PC-3 (cell line): ENCODE data around the gene KIF3A. TPM values are rescaled to one million over a fixed set of nuclear protein-coding genes. Genes with fewer than 3 reads are reported as not detected.
A peak's percentile ranks its signal among the peaks of the same experiment; 100 is the strongest.

Experiments used
- ATAC-seq: fragments of 200-7000 bp; cut with Tn5 transposase; 2 replicates; pipeline ENCODE4 v1.9.1; 2020; ENCODE audit warnings: mild to moderate bottlenecking, moderate library complexity
- BruUV-seq: library from RNA; stranded (reverse); fragments of 400-500 nt; replicated peaks from 2 replicates; lab custom pipeline; 2021; lab: Mats Ljungman, UMichigan
- CTCF ChIA-PET: fragments of 300-600 bp; sonication (Branson Sonifier 250); formaldehyde crosslinking; loops from one replicate; lab custom pipeline; 2022; ENCODE audit warnings: antibody characterized with exemption; lab: Charles Lee
- POLR2A ChIA-PET: fragments of 300-600 bp; sonication (Branson Sonifier 250); formaldehyde crosslinking; loops from one replicate; lab custom pipeline; 2022; ENCODE audit warnings: antibody characterized with exemption; ENCODE audit not compliant: unreplicated experiment; lab: Charles Lee
- DNase-seq: peaks from one replicate; pipeline ENCODE4 v3.0.0-alpha.2; 2015
- H2AFZ ChIP-seq: fragments of 300-600 bp; sonication (generic); 2 replicates; pipeline ENCODE4 v1.6.0; 2016; ENCODE audit warnings: antibody characterized with exemption, low read length
- H3F3A ChIP-seq: fragments of 300-600 bp; sonication (generic); one replicate; pipeline ENCODE4 v1.6.0; 2017; ENCODE audit warnings: antibody characterized with exemption, low read length, control low read depth, mild to moderate bottlenecking; ENCODE audit not compliant: unreplicated experiment
- H3K27ac ChIP-seq: fragments of 300-600 bp; sonication (generic); 2 replicates; pipeline ENCODE4 v1.5.1; 2016; ENCODE audit warnings: mild to moderate bottlenecking, low read length
- H3K27me3 ChIP-seq: fragments of 300-600 bp; sonication (generic); 2 replicates; pipeline ENCODE4 v1.6.1; 2016; ENCODE audit warnings: low read length, mixed read lengths
- H3K36me3 ChIP-seq: fragments of 300-600 bp; sonication (generic); 2 replicates; pipeline ENCODE4 v1.6.1; 2016; ENCODE audit warnings: low read depth, mixed run types, low read length, mixed read lengths
- H3K4me1 ChIP-seq: fragments of 300-600 bp; sonication (generic); 2 replicates; pipeline ENCODE4 v1.5.1; 2016; ENCODE audit warnings: low read length; ENCODE audit not compliant: insufficient read depth
- H3K4me2 ChIP-seq: fragments of 300-600 bp; sonication (generic); 2 replicates; pipeline ENCODE4 v1.6.0; 2016; ENCODE audit warnings: low read length
- H3K4me3 ChIP-seq: fragments of 300-600 bp; sonication (generic); 2 replicates; pipeline ENCODE4 v1.5.1; 2016; ENCODE audit warnings: mild to moderate bottlenecking, low read length, mixed read lengths
- H3K79me2 ChIP-seq: fragments of 300-600 bp; sonication (generic); 2 replicates; pipeline ENCODE4 v1.6.1; 2017; ENCODE audit warnings: low read length, mixed read lengths
- H3K9ac ChIP-seq: fragments of 300-600 bp; sonication (generic); 2 replicates; pipeline ENCODE4 v1.6.0; 2016; ENCODE audit warnings: mild to moderate bottlenecking, low read length
- H3K9me2 ChIP-seq: fragments of 300-600 bp; sonication (generic); replicated peaks from 2 replicates; pipeline ENCODE4 v1.6.1; 2016; ENCODE audit warnings: mixed run types, low read length, mixed read lengths
- H3K9me3 ChIP-seq: fragments of 300-600 bp; sonication (generic); 2 replicates; pipeline ENCODE4 v1.6.1; 2016; ENCODE audit warnings: low read length, mixed read lengths
- H4K20me1 ChIP-seq: fragments of 300-600 bp; sonication (generic); 2 replicates; pipeline ENCODE4 v1.6.1; 2016; ENCODE audit warnings: low read length, mixed read lengths
- EZH2 ChIP-seq: fragments of 300-600 bp; sonication (generic); IDR thresholded peaks from one replicate; pipeline ENCODE4 v1.6.1; 2017; ENCODE audit warnings: antibody characterized with exemption, mild to moderate bottlenecking, low read length; ENCODE audit not compliant: unreplicated experiment
- EZH2phosphoT487 ChIP-seq: fragments of 300-600 bp; sonication (generic); IDR thresholded peaks from 2 replicates; pipeline ENCODE4 v1.6.1; 2018; ENCODE audit warnings: mild to moderate bottlenecking, antibody characterized with exemption, low read length, borderline replicate concordance
- intact Hi-C: fragments of 100-400 bp; cut with micrococcal nuclease; formaldehyde crosslinking; loops from 2 replicates; pipeline ENCODE4 v1.9.0; 2023
- total RNA-seq: library from RNA; depleted of rRNA; stranded (reverse); fragments of >200 nt; gene quantifications from 2 replicates; pipeline ENCODE4 v1.2.3, GENCODE V29; 2014
- TF ChIP-seq, protein P1 (sequence below): fragments of 300-600 bp; sonication (generic); conservative IDR thresholded peaks from 2 replicates; pipeline ENCODE4 v1.5.1; 2017; ENCODE audit warnings: antibody characterized with exemption, low read depth, mild to moderate bottlenecking, low read length

The KIF3A gene
- total RNA-seq, 1 experiment from 2014 or later, result 5.7 TPM

DNA sequence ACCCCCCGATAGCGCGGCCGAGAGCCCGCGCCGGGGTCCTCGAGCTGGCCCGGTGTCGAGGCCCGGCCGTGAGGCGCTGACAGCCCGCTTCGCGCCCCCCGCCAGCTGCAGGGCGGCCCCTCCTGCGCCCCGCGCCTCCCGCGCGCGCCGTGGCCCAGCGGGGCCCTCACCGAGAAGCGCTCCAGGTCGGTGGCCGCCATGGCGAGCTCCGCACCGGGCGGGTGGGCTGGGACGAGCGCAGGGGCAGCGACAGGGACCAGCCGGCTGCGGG, 39.5 kb upstream of the KIF3A start:
- H3K27ac ChIP-seq, result no peak overlapping the region
- DNase-seq (no peak), ATAC-seq (no peak)
- ChIA-PET CTCF (no interaction called here), POLR2A (interaction anchor here (0.7 kb wide), 1 partner anchor 647 kb away, joined by 4 read pairs; no protein-coding TSS in a partner anchor)
- H3K27me3 ChIP-seq, result no peaks in the 10 kb centered on the region
- no peaks in the 10 kb centered on the region for H3K9me3 ChIP-seq
- no peaks in the 10 kb centered on the region for H3K36me3 ChIP-seq
- H2AFZ ChIP-seq, result peak overlapping the region; percentile 78; the same call in 1 of the 2 replicates
- H3K4me2 ChIP-seq, result peak overlapping the region; percentile 98
- H3K9me2 ChIP-seq, result no peaks in the 10 kb centered on the region
- no peaks in the 10 kb centered on the region for H3F3A ChIP-seq
- H4K20me1 ChIP-seq, result no peaks in the 10 kb centered on the region
- peak overlapping the region; percentile 75 for H3K4me3 ChIP-seq
- intact Hi-C loops, result loop anchor here (5.0 kb wide), 1 partner anchor 45 kb away; no protein-coding TSS in a partner anchor
- peak overlapping the region; percentile 51; the same call in 1 of the 2 replicates for H3K9ac ChIP-seq
- H3K79me2 ChIP-seq, result peaks cover 35% of the 10 kb centered on the region
- TF ChIP-seq EZH2, result no peak
- TF ChIP-seq, protein P1, sequence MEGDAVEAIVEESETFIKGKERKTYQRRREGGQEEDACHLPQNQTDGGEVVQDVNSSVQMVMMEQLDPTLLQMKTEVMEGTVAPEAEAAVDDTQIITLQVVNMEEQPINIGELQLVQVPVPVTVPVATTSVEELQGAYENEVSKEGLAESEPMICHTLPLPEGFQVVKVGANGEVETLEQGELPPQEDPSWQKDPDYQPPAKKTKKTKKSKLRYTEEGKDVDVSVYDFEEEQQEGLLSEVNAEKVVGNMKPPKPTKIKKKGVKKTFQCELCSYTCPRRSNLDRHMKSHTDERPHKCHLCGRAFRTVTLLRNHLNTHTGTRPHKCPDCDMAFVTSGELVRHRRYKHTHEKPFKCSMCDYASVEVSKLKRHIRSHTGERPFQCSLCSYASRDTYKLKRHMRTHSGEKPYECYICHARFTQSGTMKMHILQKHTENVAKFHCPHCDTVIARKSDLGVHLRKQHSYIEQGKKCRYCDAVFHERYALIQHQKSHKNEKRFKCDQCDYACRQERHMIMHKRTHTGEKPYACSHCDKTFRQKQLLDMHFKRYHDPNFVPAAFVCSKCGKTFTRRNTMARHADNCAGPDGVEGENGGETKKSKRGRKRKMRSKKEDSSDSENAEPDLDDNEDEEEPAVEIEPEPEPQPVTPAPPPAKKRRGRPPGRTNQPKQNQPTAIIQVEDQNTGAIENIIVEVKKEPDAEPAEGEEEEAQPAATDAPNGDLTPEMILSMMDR, result no peak
- no peak for TF ChIP-seq EZH2phosphoT487
- BruUV-seq, result no TSS peak
- H3K4me1 ChIP-seq, result peaks cover 15% of the 10 kb centered on the region

DNA sequence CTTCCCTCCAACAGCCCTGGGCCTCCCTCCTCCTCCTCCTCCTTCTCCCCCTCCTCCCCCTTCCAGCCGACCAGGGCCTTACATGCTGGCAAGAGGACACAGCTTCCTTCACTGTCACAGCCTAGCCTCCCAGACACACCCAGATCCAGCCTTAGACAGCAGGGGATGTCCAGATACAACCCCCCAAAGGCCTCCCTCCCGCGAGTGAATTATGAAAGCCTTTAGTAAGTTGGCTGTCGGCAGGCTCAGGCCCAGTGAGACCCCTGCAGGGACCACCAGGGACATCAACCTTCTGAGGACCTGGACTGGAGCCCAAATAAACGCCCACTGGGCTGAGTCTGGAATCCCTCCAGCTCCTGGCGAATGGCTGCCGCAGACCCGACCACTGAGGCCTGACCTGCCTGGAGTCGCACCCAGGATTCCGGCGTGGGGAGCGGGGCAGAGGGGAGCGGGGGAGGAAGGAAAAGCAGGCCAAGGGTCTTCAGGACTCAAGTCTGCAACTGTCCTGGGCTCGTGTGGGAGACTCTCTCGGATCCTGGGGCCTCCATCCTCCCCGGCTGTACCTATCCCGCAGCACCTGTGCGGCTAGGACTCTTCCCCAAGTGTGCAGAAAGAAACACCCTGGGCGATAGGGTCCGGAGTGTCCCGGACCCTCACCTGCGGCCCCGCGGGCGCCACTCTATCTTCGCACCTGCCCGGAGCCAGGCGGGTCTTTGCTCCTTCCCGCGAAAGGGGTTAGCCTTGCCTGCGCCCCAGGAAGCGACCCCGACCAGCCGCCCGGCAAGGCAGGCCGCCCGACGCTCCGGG, 39.0 kb upstream of the KIF3A start:
- H2AFZ ChIP-seq, result peak overlapping the region; percentile 78
- peak overlapping the region; percentile 75 for H3K4me3 ChIP-seq
- ChIA-PET POLR2A (no interaction called here), CTCF (no interaction called here)
- H3K9ac ChIP-seq, result peak overlapping the region; percentile 51
- no peaks in the 10 kb centered on the region for H3K9me3 ChIP-seq
- no peaks in the 10 kb centered on the region for H3K27me3 ChIP-seq
- intact Hi-C loops, result loop anchor here (5.0 kb wide), 1 partner anchor 46 kb away; no protein-coding TSS in a partner anchor
- no peaks in the 10 kb centered on the region for H3F3A ChIP-seq
- peaks cover 14% of the 10 kb centered on the region for H3K4me1 ChIP-seq
- no peak overlapping the region for H3K27ac ChIP-seq
- DNase-seq (peak; percentile 41), ATAC-seq (peak; percentile 51)
- H3K36me3 ChIP-seq, result no peaks in the 10 kb centered on the region
- H3K4me2 ChIP-seq, result peak overlapping the region; percentile 98
- peaks cover 37% of the 10 kb centered on the region for H3K79me2 ChIP-seq
- no peaks in the 10 kb centered on the region for H4K20me1 ChIP-seq
- TF ChIP-seq EZH2phosphoT487 (no peak), EZH2 (no peak)
- TF ChIP-seq, protein P1, result no peak
- no TSS peak for BruUV-seq
- no peaks in the 10 kb centered on the region for H3K9me2 ChIP-seq
